Suprapubic skin (tissue), 4 donors: Measurements from ENCODE around the gene PTGS1.

Experiments used
- POLR2A ChIP-seq, 2 donors: fragments of 450-650 bp; IDR thresholded peaks; one replicate each; pipeline ENCODE4 v1.6.1; 2017; ENCODE audit warnings: antibody characterized with exemption in 2 of 2, mild to moderate bottlenecking in 2 of 2, moderate library complexity in 2 of 2
- POLR2AphosphoS5 ChIP-seq, 3 donors: sonication (generic); formaldehyde crosslinking; IDR thresholded peaks; one replicate each; pipeline ENCODE4 v1.6.1; 2017; ENCODE audit warnings: antibody characterized with exemption in 3 of 3
- TF ChIP-seq, protein P1 (sequence below), 2 donors: fragments of 200-600 bp in 1 of 2; fragments of 450-650 bp in 1 of 2; sonication (generic) in 1 of 2; IDR thresholded peaks; one replicate each; pipeline ENCODE4 v1.5.1; 2016 to 2019; ENCODE audit warnings: antibody characterized with exemption in 2 of 2, mild to moderate bottlenecking in 1 of 2, moderate library complexity in 1 of 2

DNA sequence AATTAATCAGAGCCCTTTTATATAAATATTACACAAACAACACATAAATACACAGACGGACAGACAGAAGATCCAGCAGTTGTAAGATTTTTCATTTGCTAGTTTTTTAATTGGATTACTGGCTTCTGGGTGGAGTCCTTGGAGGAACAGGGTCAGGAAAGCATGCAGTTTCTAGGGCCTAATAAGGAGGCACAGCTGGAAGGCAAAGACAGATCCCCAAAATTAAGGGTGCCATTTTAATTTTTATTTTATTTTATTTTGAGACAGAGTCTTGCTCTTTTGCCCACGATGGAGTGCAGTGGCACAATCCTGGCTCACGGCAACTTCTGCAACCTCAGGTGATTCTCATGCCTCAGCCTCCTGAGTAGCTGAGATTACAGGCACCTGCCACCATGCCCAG is 49.5 kb downstream of the PTGS1 start:
- TF ChIP-seq POLR2A (IDR thresholded peaks at IDR 0.05): no peak
- TF ChIP-seq, protein P1, sequence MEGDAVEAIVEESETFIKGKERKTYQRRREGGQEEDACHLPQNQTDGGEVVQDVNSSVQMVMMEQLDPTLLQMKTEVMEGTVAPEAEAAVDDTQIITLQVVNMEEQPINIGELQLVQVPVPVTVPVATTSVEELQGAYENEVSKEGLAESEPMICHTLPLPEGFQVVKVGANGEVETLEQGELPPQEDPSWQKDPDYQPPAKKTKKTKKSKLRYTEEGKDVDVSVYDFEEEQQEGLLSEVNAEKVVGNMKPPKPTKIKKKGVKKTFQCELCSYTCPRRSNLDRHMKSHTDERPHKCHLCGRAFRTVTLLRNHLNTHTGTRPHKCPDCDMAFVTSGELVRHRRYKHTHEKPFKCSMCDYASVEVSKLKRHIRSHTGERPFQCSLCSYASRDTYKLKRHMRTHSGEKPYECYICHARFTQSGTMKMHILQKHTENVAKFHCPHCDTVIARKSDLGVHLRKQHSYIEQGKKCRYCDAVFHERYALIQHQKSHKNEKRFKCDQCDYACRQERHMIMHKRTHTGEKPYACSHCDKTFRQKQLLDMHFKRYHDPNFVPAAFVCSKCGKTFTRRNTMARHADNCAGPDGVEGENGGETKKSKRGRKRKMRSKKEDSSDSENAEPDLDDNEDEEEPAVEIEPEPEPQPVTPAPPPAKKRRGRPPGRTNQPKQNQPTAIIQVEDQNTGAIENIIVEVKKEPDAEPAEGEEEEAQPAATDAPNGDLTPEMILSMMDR (IDR thresholded peaks at IDR 0.05): no peak
- no peak for TF ChIP-seq POLR2AphosphoS5 (IDR thresholded peaks at IDR 0.05)
